Activated T-cell treated with anti-CD3 and anti-CD28 coated beads, Interleukin-2, amount 50 U/mL, for 24 hours (primary cell): ENCODE results near the gene C1QTNF6.

Source experiments
- DNase-seq: peaks from one replicate; pipeline ENCODE4 v3.0.0-alpha.2; 2020
- H3K27ac Mint-ChIP-seq: 2 replicates; pipeline ENCODE4 v1.8.0; 2020; ENCODE audit warnings: mild to moderate bottlenecking, mixed read lengths
- H3K27me3 Mint-ChIP-seq: 2 replicates; pipeline ENCODE4 v1.8.0; 2020; ENCODE audit warnings: mixed read lengths
- H3K36me3 Mint-ChIP-seq: 2 replicates; pipeline ENCODE4 v1.8.0; 2020; ENCODE audit warnings: low read depth, mixed read lengths
- H3K4me1 Mint-ChIP-seq: 2 replicates; pipeline ENCODE4 v1.8.0; 2020; ENCODE audit warnings: low read depth, mixed read lengths
- H3K4me3 Mint-ChIP-seq: 2 replicates; pipeline ENCODE4 v1.8.0; 2020; ENCODE audit warnings: mild to moderate bottlenecking, moderate library complexity, mixed read lengths
- H3K9me3 Mint-ChIP-seq: 2 replicates; pipeline ENCODE4 v1.8.0; 2020; ENCODE audit warnings: mixed read lengths

Gene C1QTNF6

DNA sequence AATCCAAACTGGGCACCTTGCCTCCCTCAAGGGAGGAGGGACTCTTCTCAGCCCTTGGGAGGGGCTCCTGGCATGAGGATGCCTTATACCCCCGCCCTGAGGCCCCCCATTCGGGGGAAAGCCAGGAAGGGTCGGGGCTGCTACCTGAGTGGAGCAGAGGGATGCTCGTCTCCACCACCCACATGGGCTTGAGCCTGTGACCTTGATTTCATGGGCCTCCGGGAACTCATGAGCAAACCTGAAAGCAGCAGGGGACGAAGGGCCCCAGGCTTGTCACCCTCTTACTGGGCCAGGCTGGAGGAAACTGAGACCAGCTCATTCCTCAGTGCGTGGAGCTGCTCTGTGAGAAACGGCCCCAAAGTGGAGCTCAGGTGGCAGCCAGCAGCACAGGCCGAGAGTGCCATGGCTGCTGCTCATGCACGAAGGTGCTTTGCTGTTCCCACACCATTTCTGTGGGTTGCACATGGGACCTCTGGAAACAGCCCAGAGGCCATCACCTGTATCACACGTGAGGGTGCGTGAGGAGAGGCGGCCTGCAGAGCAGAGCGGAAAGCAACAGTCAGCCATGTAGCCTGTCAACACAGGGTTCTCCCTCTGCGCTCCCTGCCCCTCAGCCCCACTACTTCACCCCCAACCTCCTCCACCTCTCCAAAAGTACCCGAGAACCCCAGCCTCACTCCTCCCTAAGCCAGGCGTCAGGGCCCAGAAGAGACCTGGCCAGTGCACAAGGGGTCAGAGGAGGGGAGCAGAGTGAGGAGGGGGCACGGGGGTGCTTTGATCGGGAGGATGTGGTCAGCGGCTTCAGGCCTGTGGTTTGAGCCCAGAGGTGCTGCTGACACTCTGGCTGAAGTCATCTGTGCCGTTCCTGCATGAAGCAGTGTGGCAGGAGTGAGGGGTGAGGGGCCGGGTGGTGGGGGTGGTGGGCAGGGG, 24.2 kb downstream of the C1QTNF6 start:
- peak overlapping the region; percentile 96 for H3K27ac Mint-ChIP-seq
- no peaks in the 10 kb centered on the region for H3K27me3 Mint-ChIP-seq
- DNase-seq, result peak; percentile 81
- peaks cover 4% of the 10 kb centered on the region for H3K9me3 Mint-ChIP-seq
- peak overlapping the region; percentile 69 for H3K4me3 Mint-ChIP-seq
- peaks cover 94% of the 10 kb centered on the region for H3K4me1 Mint-ChIP-seq
- peaks cover 5% of the 10 kb centered on the region for H3K36me3 Mint-ChIP-seq

DNA sequence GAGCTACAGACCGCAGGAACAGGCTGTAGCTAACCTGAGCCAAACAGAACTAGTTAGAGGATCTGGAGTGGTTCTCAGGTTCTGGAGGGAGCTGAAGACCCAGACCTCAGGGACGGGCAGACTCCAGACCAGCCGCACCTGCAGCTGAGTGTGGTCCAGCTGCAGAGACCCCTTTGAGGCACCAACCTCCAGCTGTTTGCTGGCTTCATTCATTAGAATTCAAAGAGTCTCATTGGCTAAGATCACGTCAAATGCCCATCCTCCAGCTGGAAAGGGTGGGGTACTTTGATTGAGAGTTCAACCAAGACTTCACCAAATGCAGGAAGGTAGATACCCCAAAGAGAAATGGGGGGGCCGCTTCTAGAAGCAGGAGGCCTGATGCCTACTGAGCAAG, 25.0 kb downstream of the C1QTNF6 start:
- Mint-ChIP-seq H3K27me3 (no peaks in the 10 kb centered on the region), H3K4me1 (peaks cover 92% of the 10 kb centered on the region), H3K9me3 (peaks cover 4% of the 10 kb centered on the region), H3K4me3 (peak overlapping the region; percentile 69), H3K27ac (peak overlapping the region; percentile 96), H3K36me3 (peaks cover 5% of the 10 kb centered on the region)
- no peak for DNase-seq

DNA sequence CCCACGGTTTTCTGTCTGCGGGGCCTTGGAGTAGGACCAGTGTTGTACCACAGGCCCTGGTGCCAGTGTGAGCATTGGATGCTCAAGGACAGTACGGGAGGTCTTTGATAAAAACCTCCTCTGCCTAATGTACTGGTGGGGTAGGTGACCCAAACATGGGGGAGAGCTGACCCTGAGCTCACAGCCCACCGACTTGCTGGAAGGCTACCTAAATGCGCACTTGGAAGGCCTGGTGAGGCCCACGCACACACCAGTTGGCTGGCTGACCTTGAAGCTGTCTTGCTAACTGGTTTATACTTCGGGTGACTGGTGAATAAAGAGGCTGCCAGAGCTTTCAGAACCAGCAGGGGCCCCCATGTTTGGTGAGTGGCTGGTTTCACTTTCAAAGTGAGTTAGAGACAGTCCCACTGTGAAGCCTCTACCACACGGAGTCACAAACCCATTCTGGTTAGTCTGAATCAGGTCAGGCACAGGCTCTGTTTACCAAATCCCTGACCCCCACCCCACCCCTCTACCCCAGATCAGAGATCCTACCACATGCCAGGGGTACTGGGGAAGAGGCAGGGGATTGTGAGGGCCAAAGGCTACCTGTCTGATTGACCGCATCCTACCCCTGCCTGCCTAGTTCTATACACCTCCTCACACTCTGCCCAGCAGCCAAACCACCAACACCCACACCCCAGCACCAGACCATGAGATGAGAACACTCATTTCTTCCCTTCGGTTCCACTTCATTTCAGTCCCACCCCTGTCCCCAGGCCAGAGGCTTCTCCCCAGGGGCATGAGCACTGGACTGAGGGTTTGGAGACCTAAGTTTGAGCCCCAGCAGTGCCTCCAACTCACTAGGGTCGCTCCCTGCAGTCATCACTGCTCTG, 25.6 kb downstream of the C1QTNF6 start:
- peaks cover 5% of the 10 kb centered on the region for H3K36me3 Mint-ChIP-seq
- H3K4me3 Mint-ChIP-seq, result peak overlapping the region; percentile 69
- H3K9me3 Mint-ChIP-seq, result peaks cover 4% of the 10 kb centered on the region
- H3K27me3 Mint-ChIP-seq, result no peaks in the 10 kb centered on the region
- peak overlapping the region; percentile 96 for H3K27ac Mint-ChIP-seq
- peak; percentile 87 for DNase-seq
- H3K4me1 Mint-ChIP-seq, result peaks cover 92% of the 10 kb centered on the region

DNA sequence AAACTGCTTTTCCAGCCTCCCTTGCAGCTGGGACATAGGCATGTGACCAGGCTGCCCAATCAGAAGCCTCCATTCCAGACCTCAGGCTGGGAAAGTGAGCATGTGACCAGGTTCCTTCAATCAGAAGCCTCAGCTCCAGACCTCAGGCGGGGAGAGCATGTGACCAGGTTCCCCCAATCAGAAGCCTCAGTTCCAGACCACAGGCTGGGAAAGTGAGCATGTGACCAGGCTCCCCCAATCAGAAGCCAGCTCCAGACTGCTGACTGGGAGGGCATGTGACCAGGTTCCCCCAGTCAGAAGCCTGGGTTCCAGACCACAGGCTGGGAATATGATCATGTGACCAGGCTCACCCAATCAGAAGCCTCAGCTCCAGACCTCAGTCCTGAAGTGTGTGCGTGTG, 26.6 kb downstream of the C1QTNF6 start:
- Mint-ChIP-seq H3K4me1 (peaks cover 91% of the 10 kb centered on the region), H3K27me3 (no peaks in the 10 kb centered on the region), H3K9me3 (peaks cover 4% of the 10 kb centered on the region), H3K27ac (peak overlapping the region; percentile 96), H3K4me3 (peak overlapping the region; percentile 69), H3K36me3 (peaks cover 5% of the 10 kb centered on the region)
- DNase-seq, result no peak

DNA sequence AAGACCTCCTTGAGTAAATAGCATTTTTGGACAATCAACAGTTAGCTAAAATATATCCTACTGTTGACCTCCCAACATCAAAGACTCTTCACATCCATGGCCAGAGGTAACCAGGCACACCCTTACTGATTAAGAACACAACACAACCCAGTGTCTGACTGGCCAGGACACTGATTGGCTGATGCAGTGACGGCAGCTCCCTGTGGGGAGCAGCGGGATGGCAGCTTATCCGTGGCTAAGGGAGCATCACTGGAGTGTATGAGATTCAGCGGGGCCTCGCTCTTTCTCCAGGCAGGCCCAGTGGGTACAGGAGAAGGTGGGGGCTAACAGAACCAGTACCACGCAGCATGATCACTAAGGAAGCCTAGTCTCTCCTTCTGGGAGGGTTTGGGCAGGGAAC, 28.0 kb downstream of the C1QTNF6 start:
- Mint-ChIP-seq H3K4me3 (no peak overlapping the region), H3K27ac (peak overlapping the region; percentile 22), H3K36me3 (peaks cover 5% of the 10 kb centered on the region), H3K27me3 (no peaks in the 10 kb centered on the region), H3K4me1 (peaks cover 91% of the 10 kb centered on the region), H3K9me3 (peaks cover 4% of the 10 kb centered on the region)
- DNase-seq, result no peak

DNA sequence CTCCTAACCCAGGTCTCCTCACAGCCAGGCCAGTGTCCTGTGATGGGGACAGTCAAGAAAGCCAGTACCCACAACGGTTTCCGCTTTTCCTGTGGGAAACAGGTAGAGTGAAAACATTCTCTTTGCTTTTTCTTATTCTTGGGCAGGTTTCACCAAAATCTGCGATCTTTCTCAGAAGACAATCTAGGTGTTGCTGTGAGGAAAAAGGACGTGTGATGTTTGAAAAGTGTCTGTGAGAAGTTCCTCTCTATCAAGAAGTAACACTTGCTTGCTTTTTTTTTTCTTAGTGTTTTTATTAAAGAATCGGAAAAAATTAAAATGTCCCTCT, 29.1 kb downstream of the C1QTNF6 start:
- Mint-ChIP-seq H3K9me3 (peaks cover 4% of the 10 kb centered on the region), H3K27ac (no peak overlapping the region), H3K27me3 (no peaks in the 10 kb centered on the region), H3K4me1 (peaks cover 87% of the 10 kb centered on the region), H3K36me3 (peaks cover 5% of the 10 kb centered on the region), H3K4me3 (no peak overlapping the region)
- DNase-seq, result no peak

DNA sequence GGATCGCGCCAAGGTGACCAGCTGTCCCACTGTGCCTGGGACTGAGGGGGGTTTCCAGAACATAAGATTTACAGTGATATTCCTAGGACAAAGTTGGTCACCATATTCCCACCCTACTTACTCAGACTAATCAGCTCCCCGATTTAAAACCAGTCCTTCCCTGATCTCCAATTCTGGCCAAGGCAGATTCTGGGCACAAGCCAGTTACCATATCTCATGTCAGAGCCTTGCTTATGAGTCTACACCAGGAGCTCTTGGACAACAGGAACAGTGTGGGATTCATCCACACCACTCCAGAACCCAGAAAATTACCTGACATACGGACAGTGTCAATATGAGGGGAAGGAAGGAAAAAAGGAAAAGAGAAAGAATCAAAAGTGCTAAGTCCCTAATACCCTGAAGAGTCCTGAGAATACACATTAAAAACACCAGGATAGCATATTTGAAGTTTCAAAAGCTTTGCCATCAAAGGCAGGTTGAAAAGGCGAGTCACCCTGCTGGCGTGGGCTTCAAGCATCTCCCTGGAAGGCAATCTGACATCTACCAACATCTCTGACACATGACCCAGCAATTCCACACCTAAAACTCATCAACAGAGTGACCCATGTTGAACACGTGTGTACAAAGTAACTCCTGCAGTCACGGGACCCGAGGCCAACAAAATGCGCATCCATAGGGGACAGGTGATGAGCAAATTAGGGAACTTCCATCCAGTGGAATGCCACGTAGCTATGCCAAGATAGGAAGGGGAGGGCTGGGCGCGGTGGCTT, 30.3 kb downstream of the C1QTNF6 start:
- peaks cover 4% of the 10 kb centered on the region for H3K9me3 Mint-ChIP-seq
- peaks cover 5% of the 10 kb centered on the region for H3K36me3 Mint-ChIP-seq
- no peak overlapping the region for H3K4me3 Mint-ChIP-seq
- H3K27ac Mint-ChIP-seq, result no peak overlapping the region
- no peaks in the 10 kb centered on the region for H3K27me3 Mint-ChIP-seq
- H3K4me1 Mint-ChIP-seq, result peaks cover 81% of the 10 kb centered on the region
- DNase-seq, result no peak

DNA sequence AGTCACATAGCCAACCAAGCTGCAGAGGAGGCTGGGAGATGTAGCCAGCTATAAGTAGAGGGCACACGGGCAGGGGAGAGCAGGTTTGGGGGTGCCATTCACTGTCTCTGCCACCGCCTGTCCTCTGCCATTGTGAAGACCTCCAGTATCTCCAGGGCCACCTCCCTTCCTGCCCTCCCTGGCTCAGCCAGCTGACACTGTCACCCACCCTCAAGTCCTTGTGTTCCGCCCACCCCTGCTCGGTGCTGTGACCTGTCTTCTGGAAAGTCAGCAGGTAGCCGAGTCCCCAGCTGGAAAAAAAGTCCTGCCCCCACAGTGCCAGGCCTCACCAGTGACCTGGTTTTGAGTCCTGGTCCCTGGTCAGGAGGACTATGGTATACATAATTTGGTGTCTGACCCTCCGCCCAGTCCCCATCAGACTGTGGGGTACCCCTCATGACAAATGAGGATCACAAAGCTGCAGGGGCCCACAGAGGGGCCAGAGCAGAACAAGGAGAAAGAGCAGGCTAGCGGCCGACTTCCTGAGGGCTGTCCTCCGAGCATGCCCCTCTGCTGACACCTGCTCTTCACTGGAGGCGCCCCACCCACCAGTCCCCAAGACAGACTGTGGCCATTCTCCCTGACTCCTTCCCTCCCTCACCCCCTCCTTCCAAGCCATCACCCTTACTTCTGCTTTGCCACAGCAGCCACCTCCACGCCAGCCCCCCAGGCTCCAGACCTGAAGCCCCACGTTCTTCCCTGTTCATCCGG, 31.2 kb downstream of the C1QTNF6 start:
- no peak for DNase-seq
- no peaks in the 10 kb centered on the region for H3K27me3 Mint-ChIP-seq
- H3K9me3 Mint-ChIP-seq, result peaks cover 5% of the 10 kb centered on the region
- H3K4me3 Mint-ChIP-seq, result no peak overlapping the region
- peaks cover 5% of the 10 kb centered on the region for H3K36me3 Mint-ChIP-seq
- peaks cover 79% of the 10 kb centered on the region for H3K4me1 Mint-ChIP-seq
- H3K27ac Mint-ChIP-seq, result no peak overlapping the region

DNA sequence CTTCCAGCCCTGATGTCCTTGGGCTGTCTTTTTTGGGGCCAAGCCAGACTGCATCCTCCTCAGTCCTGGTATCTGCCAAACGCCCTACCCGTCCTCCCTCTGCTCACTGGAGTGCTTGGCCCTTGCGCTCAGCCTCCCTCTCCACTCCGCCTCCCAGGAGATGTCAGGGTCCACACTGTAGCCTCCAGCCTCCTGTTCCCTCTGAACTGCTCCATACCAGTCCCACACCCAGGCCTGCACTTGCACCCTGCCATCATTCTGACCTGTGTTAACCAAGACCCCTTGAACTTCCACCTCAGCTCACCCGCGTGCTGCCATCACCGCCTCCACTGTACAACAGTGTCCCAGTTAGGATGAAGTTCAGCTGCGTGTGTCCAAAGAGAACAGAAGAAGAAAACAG, 32.1 kb downstream of the C1QTNF6 start:
- no peaks in the 10 kb centered on the region for H3K27me3 Mint-ChIP-seq
- H3K27ac Mint-ChIP-seq, result peak overlapping the region; percentile 86
- no peak overlapping the region for H3K4me3 Mint-ChIP-seq
- no peak for DNase-seq
- peaks cover 79% of the 10 kb centered on the region for H3K4me1 Mint-ChIP-seq
- H3K36me3 Mint-ChIP-seq, result no peaks in the 10 kb centered on the region
- peaks cover 7% of the 10 kb centered on the region for H3K9me3 Mint-ChIP-seq

DNA sequence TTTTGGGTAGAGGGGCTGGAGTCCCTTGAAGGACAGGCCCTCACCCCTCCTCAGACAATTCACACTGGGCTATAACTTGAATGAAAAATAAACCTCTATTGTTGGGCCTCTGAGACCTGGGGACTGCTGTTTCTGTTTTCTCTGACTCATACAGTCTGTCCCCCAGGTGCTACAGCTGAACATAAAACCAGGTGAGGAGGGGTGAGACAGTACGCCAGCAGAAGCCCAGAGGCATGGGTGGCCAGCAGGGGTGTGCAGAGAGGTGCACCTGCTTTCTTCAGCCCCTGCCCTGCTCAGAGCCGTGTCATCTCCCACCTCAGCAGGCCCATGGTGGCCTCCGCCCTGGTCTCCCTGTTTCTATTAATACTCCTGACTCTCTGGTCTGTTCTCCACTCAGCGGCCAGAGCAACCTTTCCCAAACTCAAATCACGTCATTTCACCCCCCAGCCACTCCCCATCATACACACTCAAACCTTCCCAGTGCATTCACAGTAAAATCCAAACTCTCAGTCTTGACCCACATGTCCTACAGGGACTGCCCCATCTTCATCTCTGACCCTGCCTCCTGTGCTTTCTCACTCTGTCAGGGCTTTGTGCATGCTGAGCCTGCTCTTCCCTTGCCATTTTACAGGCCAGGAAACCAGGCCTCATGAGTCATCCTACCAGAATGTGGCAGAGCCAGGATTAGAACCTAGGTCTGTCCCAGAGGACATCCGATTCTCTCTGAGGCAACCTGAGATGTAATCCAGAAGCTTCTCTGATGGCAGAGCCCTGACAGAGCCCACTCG, 32.9 kb downstream of the C1QTNF6 start:
- no peaks in the 10 kb centered on the region for H3K27me3 Mint-ChIP-seq
- peak overlapping the region; percentile 86 for H3K27ac Mint-ChIP-seq
- peak overlapping the region; percentile 2 for H3K4me3 Mint-ChIP-seq
- no peak for DNase-seq
- peaks cover 81% of the 10 kb centered on the region for H3K4me1 Mint-ChIP-seq
- H3K36me3 Mint-ChIP-seq, result peaks cover 1% of the 10 kb centered on the region
- H3K9me3 Mint-ChIP-seq, result peaks cover 11% of the 10 kb centered on the region

DNA sequence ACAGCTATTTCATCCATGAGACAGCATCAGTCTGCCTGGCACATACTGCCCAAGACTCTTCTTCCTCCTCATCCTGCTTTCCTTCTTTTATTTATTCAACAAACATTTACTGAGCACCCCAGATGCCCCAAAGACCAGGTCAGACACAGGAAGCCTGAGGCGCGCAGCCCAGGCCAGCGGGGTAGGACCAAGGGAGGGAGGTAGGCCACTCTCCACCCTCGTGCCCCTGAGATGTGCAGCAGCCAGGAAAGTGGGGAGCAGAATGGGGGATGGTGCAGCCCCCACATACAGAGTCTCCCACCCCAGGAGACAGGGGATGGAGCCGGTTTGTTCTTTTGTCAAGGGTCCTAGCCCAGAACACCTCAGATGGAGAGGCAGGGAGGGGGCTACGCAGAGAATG, 34.1 kb downstream of the C1QTNF6 start:
- Mint-ChIP-seq H3K27me3 (no peaks in the 10 kb centered on the region), H3K4me1 (peaks cover 75% of the 10 kb centered on the region), H3K27ac (no peak overlapping the region), H3K4me3 (no peak overlapping the region), H3K9me3 (peaks cover 11% of the 10 kb centered on the region), H3K36me3 (peaks cover 12% of the 10 kb centered on the region)
- DNase-seq, result no peak

DNA sequence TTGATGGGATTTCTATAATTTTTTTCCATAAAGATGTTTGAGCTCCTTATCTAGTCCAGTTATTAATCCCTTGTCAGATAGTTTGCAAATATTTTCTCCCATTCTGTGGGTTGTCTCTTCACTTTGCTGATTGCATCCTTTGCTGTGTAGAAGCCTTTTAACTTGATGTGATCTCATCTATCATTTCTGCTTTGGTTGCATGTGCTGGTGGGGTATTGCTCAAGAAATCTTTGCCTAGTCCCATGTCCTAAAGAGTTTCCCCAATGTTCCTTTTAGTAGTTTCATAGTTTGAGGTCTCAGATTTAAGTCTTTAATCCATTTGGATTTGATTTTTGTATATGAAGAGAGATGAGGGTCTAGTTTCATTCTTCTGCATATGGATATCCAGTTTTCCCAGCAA, 36.6 kb downstream of the C1QTNF6 start:
- H3K36me3 Mint-ChIP-seq, result peaks cover 37% of the 10 kb centered on the region
- peak overlapping the region; percentile 22 for H3K27ac Mint-ChIP-seq
- H3K4me1 Mint-ChIP-seq, result peaks cover 72% of the 10 kb centered on the region
- H3K4me3 Mint-ChIP-seq, result no peak overlapping the region
- peaks cover 11% of the 10 kb centered on the region for H3K9me3 Mint-ChIP-seq
- DNase-seq, result no peak
- H3K27me3 Mint-ChIP-seq, result no peaks in the 10 kb centered on the region

DNA sequence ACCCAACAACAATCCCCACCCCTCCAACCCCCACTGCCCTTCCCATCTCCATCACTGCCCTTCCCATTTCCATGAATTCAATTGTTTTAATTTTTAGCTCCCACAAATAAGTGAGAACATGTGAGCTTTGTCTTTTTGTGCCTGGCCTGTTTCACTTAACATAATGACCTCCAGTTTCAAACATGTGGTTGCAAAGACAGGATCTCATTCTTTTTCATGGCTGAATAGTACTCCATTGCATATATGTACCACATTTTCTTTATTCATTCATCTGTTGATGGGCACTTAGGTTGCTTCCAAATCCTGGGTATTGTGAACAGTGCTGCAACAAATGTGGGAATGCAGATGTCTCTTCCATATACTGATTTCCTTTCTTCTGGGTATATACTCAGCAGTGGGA, 37.3 kb downstream of the C1QTNF6 start:
- H3K4me3 Mint-ChIP-seq, result peak overlapping the region; percentile 93
- H3K27ac Mint-ChIP-seq, result peak overlapping the region; percentile 98

More for the DNA sequence above, 37.3 kb downstream of the C1QTNF6 start:
- DNase-seq, result no peak
- Mint-ChIP-seq H3K9me3 (peaks cover 11% of the 10 kb centered on the region), H3K36me3 (peaks cover 44% of the 10 kb centered on the region), H3K27me3 (no peaks in the 10 kb centered on the region), H3K4me1 (peaks cover 72% of the 10 kb centered on the region)
